ENCODE data around the gene DTL. TPM values are rescaled to one million over a fixed set of nuclear protein-coding genes. Genes with fewer than 3 reads are reported as not detected.

The DTL gene
- total RNA-seq, 2 donors from 2014 or later, result 5.2 to 19.9 TPM

GRCh38 chr1:212078826-212079225 lies 43.3 kb downstream of the DTL start:
- H3K4me1 ChIP-seq, result no peaks in the 10 kb centered on the region
- TF ChIP-seq, protein P1, sequence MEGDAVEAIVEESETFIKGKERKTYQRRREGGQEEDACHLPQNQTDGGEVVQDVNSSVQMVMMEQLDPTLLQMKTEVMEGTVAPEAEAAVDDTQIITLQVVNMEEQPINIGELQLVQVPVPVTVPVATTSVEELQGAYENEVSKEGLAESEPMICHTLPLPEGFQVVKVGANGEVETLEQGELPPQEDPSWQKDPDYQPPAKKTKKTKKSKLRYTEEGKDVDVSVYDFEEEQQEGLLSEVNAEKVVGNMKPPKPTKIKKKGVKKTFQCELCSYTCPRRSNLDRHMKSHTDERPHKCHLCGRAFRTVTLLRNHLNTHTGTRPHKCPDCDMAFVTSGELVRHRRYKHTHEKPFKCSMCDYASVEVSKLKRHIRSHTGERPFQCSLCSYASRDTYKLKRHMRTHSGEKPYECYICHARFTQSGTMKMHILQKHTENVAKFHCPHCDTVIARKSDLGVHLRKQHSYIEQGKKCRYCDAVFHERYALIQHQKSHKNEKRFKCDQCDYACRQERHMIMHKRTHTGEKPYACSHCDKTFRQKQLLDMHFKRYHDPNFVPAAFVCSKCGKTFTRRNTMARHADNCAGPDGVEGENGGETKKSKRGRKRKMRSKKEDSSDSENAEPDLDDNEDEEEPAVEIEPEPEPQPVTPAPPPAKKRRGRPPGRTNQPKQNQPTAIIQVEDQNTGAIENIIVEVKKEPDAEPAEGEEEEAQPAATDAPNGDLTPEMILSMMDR (IDR thresholded peaks at IDR 0.05), result no peak
- no peak for DNase-seq
- H3K4me3 ChIP-seq, result no peak overlapping the region
- no peak overlapping the region for H3K27ac ChIP-seq
- no peak overlapping the region for H3K9ac ChIP-seq (ENCODE audit: low read depth in 2 of 2, low read length in 2 of 2)
- no peaks in the 10 kb centered on the region for H3K36me3 ChIP-seq
- intact Hi-C loops (cut with DNase I), result no loop called here
- H3K27me3 ChIP-seq, result no peaks in the 10 kb centered on the region
- H3K9me3 ChIP-seq, result no peaks in the 10 kb centered on the region

GRCh38 chr1:212082765-212083406 lies 47.3 kb downstream of the DTL start:
- no peaks in the 10 kb centered on the region for H3K4me1 ChIP-seq
- TF ChIP-seq, protein P1 (IDR thresholded peaks at IDR 0.05), result no peak
- no peaks in the 10 kb centered on the region for H3K27me3 ChIP-seq
- no peak overlapping the region for H3K4me3 ChIP-seq
- intact Hi-C loops (cut with DNase I), result no loop called here
- no peak for DNase-seq
- no peak overlapping the region for H3K27ac ChIP-seq
- no peak overlapping the region for H3K9ac ChIP-seq (ENCODE audit: low read depth in 2 of 2, low read length in 2 of 2)
- H3K9me3 ChIP-seq, result no peaks in the 10 kb centered on the region
- H3K36me3 ChIP-seq, result no peaks in the 10 kb centered on the region

GRCh38 chr1:212089560-212090163 lies 54.1 kb downstream of the DTL start:
- Histone ChIP-seq H3K9me3 (no peaks in the 10 kb centered on the region), H3K4me3 (no peak overlapping the region), H3K4me1 (peaks cover 12% of the 10 kb centered on the region), H3K9ac (ENCODE audit: low read depth in 2 of 2, low read length in 2 of 2) (no peak overlapping the region), H3K27me3 (no peaks in the 10 kb centered on the region), H3K36me3 (no peaks in the 10 kb centered on the region), H3K27ac (peak overlapping the region; percentile 58)
- TF ChIP-seq, protein P1 (IDR thresholded peaks at IDR 0.05), result no peak
- intact Hi-C loops (cut with DNase I), result no loop called here
- no peak for DNase-seq

DNA sequence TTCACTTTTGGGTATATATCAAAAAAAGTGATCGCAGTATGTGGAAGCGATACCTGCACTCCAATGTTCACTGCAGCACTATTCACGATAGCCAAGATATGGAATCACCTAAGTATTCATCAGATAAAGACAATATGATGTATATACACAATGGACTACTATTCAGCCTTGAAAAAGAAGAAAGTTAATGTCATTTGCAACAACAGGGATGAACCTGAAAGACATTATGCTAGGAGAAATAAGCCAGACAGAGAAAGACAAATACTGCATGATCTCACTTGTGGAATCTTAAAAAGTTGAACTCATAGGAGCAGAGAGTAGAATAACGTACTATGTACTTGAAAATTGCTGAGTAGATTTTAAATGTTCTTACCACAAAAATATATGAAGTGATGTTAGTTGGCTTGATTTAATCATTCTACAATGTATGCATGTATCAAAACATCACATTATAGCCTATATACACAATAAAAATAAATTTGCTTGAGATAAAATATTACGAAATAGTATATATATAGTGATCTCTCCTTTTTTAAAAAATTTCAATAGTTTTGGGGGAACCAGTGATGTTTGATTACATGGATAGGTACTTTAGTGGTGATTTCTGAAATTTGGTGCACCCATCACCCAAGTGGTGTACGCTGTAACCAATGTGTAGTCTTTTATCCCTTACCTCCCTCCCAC lies 56.0 kb downstream of the DTL start:
- Histone ChIP-seq H3K4me1 (peaks cover 12% of the 10 kb centered on the region), H3K9me3 (no peaks in the 10 kb centered on the region), H3K36me3 (no peaks in the 10 kb centered on the region), H3K9ac (ENCODE audit: low read depth in 2 of 2, low read length in 2 of 2) (no peak overlapping the region), H3K27me3 (no peaks in the 10 kb centered on the region), H3K27ac (no peak overlapping the region), H3K4me3 (no peak overlapping the region)
- no peak for DNase-seq
- TF ChIP-seq, protein P1 (IDR thresholded peaks at IDR 0.05), result no peak
- intact Hi-C loops (cut with DNase I), result no loop called here

DNA sequence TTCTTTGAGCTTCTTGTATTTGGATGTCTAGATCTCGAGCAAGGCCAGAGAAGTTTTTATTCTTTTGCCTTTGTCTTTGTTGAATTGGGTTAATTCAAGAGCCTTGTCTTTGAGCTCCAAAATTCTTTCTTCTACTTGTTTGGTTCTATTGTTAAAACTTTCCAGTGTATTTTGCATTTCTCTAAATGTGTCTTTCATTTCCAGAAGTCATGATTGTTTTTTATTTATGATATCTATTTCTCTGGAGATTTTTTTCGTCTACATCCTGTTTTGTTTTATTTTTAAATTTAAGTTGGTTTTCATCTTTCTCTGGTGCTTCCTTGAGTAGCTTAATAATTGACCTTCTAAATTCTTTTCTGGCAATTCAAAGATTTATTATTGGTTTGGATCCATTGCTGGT lies 61.8 kb downstream of the DTL start:
- no peak for DNase-seq
- intact Hi-C loops (cut with DNase I), result no loop called here
- Histone ChIP-seq H3K4me1 (no peaks in the 10 kb centered on the region), H3K27me3 (no peaks in the 10 kb centered on the region), H3K9ac (ENCODE audit: low read depth in 2 of 2, low read length in 2 of 2) (no peak overlapping the region), H3K27ac (no peak overlapping the region), H3K36me3 (no peaks in the 10 kb centered on the region), H3K9me3 (no peaks in the 10 kb centered on the region), H3K4me3 (no peak overlapping the region)
- TF ChIP-seq, protein P1 (IDR thresholded peaks at IDR 0.05), result no peak

All from colonic mucosa (tissue), 4 donors.